GM12874 (cell line): ENCODE measurements around the gene ERC1.

Source experiments
- CTCF ChIP-seq: IDR thresholded peaks from 2 replicates; pipeline ENCODE4 v1.5.1; 2011; ENCODE audit warnings: low read depth, mild to moderate bottlenecking, control low read depth, low read length, moderate library complexity; ENCODE audit not compliant: insufficient read depth

ERC1 gene

DNA sequence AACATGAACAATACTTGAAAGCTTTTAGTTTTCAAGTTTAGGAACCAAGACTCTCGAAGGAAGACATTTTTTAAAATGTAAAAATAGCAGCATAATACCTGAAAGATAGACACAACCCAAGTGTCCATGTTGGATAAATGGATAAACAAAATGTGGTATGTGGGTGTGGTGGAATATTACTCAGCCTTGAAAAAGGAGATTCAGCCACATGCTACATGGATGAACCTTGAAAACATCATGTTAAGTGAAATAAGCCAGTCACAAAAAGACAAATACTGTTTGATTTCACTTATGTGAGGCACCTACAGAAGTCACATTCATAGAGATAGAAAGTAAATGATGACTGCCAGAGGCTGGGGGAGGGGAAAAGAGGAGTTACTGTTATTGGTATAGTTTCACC lies 374.7 kb downstream of the ERC1 start:
- TF ChIP-seq CTCF, result no peak

DNA sequence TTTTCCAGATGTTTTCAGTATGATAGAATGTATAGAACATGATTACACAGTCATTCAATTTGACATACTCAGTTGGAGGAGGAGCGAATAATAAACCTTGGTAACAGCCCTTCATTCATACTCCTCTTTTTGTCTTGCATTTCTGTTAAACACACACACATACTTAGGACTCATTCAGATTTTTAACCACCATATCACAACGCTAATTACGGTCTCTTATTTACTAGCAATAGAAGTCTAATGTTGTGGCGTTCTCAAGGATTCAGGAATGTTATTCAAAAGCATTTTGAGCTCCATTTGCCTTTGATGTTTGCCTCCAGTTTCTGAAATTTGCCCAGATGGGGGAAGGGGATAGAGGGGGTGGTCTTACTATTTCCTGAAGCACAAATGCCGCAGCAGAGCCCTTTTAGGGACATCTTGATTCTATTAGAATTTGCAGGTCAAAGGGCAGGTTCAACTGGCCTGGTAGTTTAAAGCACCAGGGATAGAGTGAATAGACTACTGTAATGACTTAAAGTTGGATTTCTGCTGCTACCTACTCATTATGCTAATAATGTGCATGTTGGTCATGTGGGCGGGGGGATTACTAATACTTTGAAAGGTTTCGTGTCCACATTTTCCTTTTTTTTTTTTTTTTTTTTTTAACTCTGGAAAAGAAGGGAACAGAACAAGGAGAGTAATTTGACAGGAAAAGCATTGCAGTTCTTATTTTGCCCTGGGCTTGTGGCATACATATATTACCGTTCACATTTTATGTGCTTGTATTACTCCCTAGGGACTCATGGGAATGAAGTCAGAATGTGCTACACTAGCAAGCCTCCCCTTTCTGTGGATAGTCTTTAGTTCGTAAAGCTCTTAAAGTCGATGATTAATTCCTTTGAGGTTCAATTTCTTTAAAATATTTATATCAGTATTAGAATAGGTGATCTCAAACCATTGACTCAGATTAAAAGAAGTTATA lies 376.6 kb downstream of the ERC1 start:
- TF ChIP-seq CTCF, result no peak

GRCh38 chr12:1369460-1369859 lies 378.4 kb downstream of the ERC1 start:
- no peak for TF ChIP-seq CTCF

- TF ChIP-seq CTCF, result no peak
Observed at GRCh38 chr12:1369938-1370500, 379.0 kb downstream of the ERC1 start.

DNA sequence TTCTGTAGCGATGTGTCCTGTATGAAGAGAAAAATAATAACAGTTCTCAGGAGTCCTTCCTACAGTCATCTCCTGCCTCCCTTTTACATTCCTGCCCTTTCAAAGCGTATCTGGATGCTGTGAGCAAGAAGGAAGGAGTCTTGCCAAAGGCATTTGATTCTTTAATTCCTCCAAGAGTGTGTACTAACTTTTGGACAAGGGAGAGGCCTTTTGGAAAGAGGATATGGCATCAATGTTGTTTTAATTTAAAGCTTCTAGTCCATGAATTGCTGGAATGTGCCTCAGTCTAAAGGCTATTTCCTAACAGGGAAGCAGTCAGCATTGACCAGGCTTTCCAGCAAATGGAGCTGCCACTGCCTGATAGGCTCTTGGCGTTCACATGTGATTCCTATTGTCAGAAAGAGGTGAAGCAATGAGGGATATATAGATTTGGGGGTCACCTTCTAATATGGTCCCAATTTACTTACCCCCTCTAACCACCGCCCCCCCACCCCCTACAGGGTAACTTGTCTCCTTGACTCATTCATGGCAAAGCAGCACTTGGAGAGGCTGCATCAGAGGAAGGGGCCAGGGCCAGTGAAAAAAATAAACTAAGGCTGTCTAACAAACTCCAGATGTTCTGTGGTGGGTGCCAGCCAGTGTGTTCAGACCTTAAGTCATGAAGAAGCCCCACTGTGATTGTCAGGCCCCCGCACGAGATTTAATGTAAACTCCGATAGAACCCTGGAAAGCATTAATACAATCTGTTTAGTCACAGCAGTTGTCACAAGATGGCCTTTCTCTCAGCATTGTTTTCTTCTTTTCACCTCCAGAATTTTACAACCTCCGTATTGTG lies 383.1 kb downstream of the ERC1 start:
- TF ChIP-seq CTCF, result no peak

GRCh38 chr12:1375323-1375722 lies 384.3 kb downstream of the ERC1 start:
- no peak for TF ChIP-seq CTCF

DNA sequence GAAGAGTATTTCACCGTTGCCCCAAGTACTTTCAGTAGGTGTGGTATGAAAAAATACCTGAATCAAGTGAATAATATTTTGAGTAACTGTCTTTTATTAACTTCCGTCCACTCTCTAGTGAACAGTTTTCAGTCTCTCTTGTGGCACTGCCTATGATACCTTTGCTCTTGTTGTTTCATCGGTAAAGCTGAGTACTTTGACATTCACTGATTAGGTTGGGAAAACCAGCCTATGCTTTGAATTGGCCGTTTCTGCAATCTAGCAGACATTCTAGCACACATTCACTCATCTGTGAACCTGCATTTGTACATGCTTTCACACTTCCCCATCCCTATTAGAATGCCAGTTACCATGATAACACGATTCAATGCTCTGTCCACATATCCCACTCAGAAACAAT lies 386.1 kb downstream of the ERC1 start:
- no peak for TF ChIP-seq CTCF
